ENCODE data around the gene CTBP1. TPM values are rescaled to one million over a fixed set of nuclear protein-coding genes. Genes with fewer than 3 reads are reported as not detected.

The CTBP1 gene
- total RNA-seq, 1 donor = 246 TPM

DNA sequence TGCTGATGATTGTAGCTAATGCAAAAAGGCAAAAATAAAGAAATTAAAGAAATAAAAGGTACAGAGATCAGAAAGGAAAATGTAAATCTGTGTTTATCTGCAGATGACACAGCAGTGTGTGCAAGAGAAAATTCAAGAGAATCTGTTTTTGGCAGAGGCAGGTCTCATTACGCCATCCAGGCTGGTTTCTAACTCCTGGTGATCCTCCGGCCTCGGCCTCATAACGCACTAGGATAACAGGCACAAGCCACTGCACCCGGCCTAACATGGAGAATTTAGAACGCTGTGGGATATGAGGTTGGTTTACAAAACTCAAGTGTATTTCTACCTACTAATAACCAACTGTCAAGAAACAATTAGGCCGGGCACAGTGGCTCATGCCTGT, 29.4 kb downstream of the CTBP1 start:
- Histone ChIP-seq H3K27me3 (ENCODE audit: insufficient read depth, low read length) (no peaks in the 10 kb centered on the region), H4K20me1 (ENCODE audit: insufficient read depth, low read length) (peaks cover 39% of the 10 kb centered on the region), H3K4me2 (ENCODE audit: insufficient read depth, low read length) (no peak overlapping the region), H2AFZ (ENCODE audit: low read length) (no peak overlapping the region), H3K4me1 (ENCODE audit: insufficient read depth, low read length) (no peaks in the 10 kb centered on the region), H3K79me2 (ENCODE audit: insufficient read depth, low read length) (peaks cover 46% of the 10 kb centered on the region), H3K36me3 (ENCODE audit: insufficient read depth, low read length) (peaks cover 53% of the 10 kb centered on the region), H3K4me3 (ENCODE audit: insufficient read depth, low read length) (no peak overlapping the region), H3K9me3 (ENCODE audit: low read depth, low read length) (no peaks in the 10 kb centered on the region), H3K27ac (ENCODE audit: low read depth, low read length) (no peak overlapping the region)
- DNase-seq (ENCODE audit: insufficient read length, low spot score, missing footprints) = no peak
- no peak for TF ChIP-seq CTCF (IDR thresholded peaks at IDR 0.05; ENCODE audit: extremely low read depth, low read depth, low read length)

DNA sequence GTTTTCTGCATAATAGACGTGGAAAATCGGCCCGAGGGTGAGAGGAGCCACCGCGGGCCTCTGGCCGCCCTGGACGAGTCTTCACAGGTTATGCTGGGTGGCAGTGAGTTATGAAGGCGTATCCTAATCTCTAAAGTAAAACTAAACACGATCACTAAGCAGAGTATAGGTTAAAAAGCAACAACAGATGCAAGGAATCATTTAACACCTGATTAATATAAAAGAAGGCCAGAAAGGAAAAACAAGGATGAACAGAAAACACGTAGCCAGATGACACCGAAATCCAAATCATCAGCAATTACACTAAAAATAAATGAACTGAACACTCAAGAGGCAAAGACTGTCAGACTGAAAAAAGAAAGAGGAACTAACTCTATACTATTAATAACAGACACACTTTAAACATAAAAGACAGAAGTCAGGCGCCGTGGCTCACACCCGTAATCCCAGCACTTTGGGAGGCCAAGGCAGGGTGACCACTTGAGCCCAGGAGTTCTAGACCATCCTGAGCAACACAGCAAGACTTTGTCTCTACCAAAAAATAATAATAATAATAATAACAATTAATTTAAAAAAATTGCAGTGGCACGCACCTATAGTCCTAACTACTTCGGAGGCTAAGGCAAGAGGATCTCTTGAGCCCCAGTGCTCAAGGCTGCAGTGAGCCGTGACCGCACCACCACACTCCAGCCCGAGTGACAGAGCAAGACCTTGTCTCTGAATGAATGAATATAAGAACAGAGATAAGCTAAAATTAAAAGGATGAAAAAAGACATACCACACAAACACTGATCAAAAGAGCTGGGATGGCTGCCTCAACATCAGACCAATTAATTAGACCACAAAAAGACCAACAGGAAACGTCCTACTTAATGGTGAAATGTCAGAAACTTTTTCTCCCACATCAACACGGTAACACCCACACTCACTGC, 30.0 kb downstream of the CTBP1 start:
- no peak overlapping the region for H3K27ac ChIP-seq (ENCODE audit: low read depth, low read length)
- H3K27me3 ChIP-seq (ENCODE audit: insufficient read depth, low read length) = no peaks in the 10 kb centered on the region
- TF ChIP-seq CTCF (IDR thresholded peaks at IDR 0.05; ENCODE audit: extremely low read depth, low read depth, low read length) = no peak
- H3K36me3 ChIP-seq (ENCODE audit: insufficient read depth, low read length) = peaks cover 53% of the 10 kb centered on the region
- H3K4me1 ChIP-seq (ENCODE audit: insufficient read depth, low read length) = no peaks in the 10 kb centered on the region
- H3K4me3 ChIP-seq (ENCODE audit: insufficient read depth, low read length) = no peak overlapping the region
- H4K20me1 ChIP-seq (ENCODE audit: insufficient read depth, low read length) = peaks cover 39% of the 10 kb centered on the region
- H3K4me2 ChIP-seq (ENCODE audit: insufficient read depth, low read length) = no peak overlapping the region
- DNase-seq (ENCODE audit: insufficient read length, low spot score, missing footprints) = no peak
- H3K9me3 ChIP-seq (ENCODE audit: low read depth, low read length) = no peaks in the 10 kb centered on the region
- H3K79me2 ChIP-seq (ENCODE audit: insufficient read depth, low read length) = peaks cover 39% of the 10 kb centered on the region
- H2AFZ ChIP-seq (ENCODE audit: low read length) = no peak overlapping the region

DNA sequence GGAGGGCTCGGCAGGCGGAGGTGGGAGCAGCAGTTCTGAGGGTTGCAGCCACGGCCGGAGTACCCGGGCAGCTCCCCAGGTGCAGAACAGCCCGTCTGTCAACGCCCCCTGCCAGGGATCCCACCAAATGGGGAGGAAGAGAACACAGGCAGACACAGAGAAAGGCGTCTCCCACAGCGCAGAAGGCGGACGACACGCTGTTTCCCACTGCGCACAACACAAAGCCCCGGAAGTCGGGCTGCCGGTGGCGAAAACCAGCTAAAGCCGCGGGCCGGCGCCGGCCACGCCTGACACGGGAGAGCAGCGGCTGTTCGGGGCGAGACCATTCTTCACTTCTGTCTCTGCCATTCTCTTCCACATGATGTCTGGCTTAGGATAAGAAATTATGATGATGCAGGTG, 31.6 kb downstream of the CTBP1 start:
- H3K4me3 ChIP-seq (ENCODE audit: insufficient read depth, low read length) = no peak overlapping the region
- H3K27ac ChIP-seq (ENCODE audit: low read depth, low read length) = no peak overlapping the region
- no peaks in the 10 kb centered on the region for H3K9me3 ChIP-seq (ENCODE audit: low read depth, low read length)
- H3K79me2 ChIP-seq (ENCODE audit: insufficient read depth, low read length) = peaks cover 39% of the 10 kb centered on the region
- peaks cover 62% of the 10 kb centered on the region for H3K36me3 ChIP-seq (ENCODE audit: insufficient read depth, low read length)
- no peaks in the 10 kb centered on the region for H3K27me3 ChIP-seq (ENCODE audit: insufficient read depth, low read length)
- H4K20me1 ChIP-seq (ENCODE audit: insufficient read depth, low read length) = peaks cover 41% of the 10 kb centered on the region
- H3K4me1 ChIP-seq (ENCODE audit: insufficient read depth, low read length) = no peaks in the 10 kb centered on the region
- DNase-seq (ENCODE audit: insufficient read length, low spot score, missing footprints) = no peak
- TF ChIP-seq CTCF (IDR thresholded peaks at IDR 0.05; ENCODE audit: extremely low read depth, low read depth, low read length) = no peak
- H3K4me2 ChIP-seq (ENCODE audit: insufficient read depth, low read length) = no peak overlapping the region
- no peak overlapping the region for H2AFZ ChIP-seq (ENCODE audit: low read length)

GRCh38 chr4:1216869-1217294, 32.0 kb downstream of the CTBP1 start:
- Histone ChIP-seq H3K79me2 (ENCODE audit: insufficient read depth, low read length) (peaks cover 39% of the 10 kb centered on the region), H4K20me1 (ENCODE audit: insufficient read depth, low read length) (peaks cover 41% of the 10 kb centered on the region), H3K9me3 (ENCODE audit: low read depth, low read length) (no peaks in the 10 kb centered on the region), H3K36me3 (ENCODE audit: insufficient read depth, low read length) (peaks cover 62% of the 10 kb centered on the region), H3K4me1 (ENCODE audit: insufficient read depth, low read length) (no peaks in the 10 kb centered on the region), H3K4me3 (ENCODE audit: insufficient read depth, low read length) (no peak overlapping the region), H3K4me2 (ENCODE audit: insufficient read depth, low read length) (no peak overlapping the region), H3K27ac (ENCODE audit: low read depth, low read length) (no peak overlapping the region), H3K27me3 (ENCODE audit: insufficient read depth, low read length) (no peaks in the 10 kb centered on the region), H2AFZ (ENCODE audit: low read length) (no peak overlapping the region)
- DNase-seq (ENCODE audit: insufficient read length, low spot score, missing footprints) = no peak
- TF ChIP-seq CTCF (IDR thresholded peaks at IDR 0.05; ENCODE audit: extremely low read depth, low read depth, low read length) = no peak
